Prostate gland (tissue), 2 donors: ENCODE results near the gene USP11. TPM values are rescaled to one million over a fixed set of nuclear protein-coding genes. Genes with fewer than 3 reads are reported as not detected.

Experiments used
- DNase-seq: peaks from one replicate; pipeline ENCODE4 v3.0.0-alpha.2; 2019; ENCODE audit warnings: low spot score
- H3K27ac ChIP-seq, 2 donors: fragments of 200-600 bp; sonication (generic); 2 replicates each; pipeline ENCODE4 v1.5.1; 2017 to 2019
- H3K27me3 ChIP-seq: fragments of 200-600 bp; sonication (generic); replicated peaks from 2 replicates; pipeline ENCODE4 v1.5.1; 2019; ENCODE audit not compliant: insufficient read depth
- H3K36me3 ChIP-seq, 2 donors: fragments of 200-600 bp; sonication (generic); 1 replicate in 1 of 2; 2 replicates in 1 of 2; pipeline versions ENCODE4 v1.5.1 to v1.8.1; 2017 to 2019
- H3K4me1 ChIP-seq: fragments of 200-600 bp; sonication (generic); replicated peaks from 2 replicates; pipeline ENCODE4 v1.5.1; 2019
- H3K4me3 ChIP-seq, 2 donors: fragments of 200-600 bp; sonication (generic); 2 replicates each; pipeline ENCODE4 v1.5.1; 2017 to 2019
- H3K9me3 ChIP-seq: fragments of 200-600 bp; sonication (generic); 2 replicates; pipeline ENCODE4 v1.5.1; 2017
- CTCF ChIP-seq, 4 experiments: fragments of 200-600 bp in 2 of 4; fragments of 450-650 bp in 2 of 4; sonication (generic) in 2 of 4; IDR thresholded peaks; 1 replicate in 3 of 4; 2 replicates in 1 of 4; pipeline ENCODE4 v1.5.1; 2016 to 2019; ENCODE audit warnings: antibody characterized with exemption in 4 of 4, mild to moderate bottlenecking in 2 of 4, moderate library complexity in 2 of 4
- POLR2A ChIP-seq: fragments of 450-650 bp; IDR thresholded peaks from one replicate; pipeline ENCODE4 v1.6.1; 2016; ENCODE audit warnings: antibody characterized with exemption, mild to moderate bottlenecking
- POLR2AphosphoS5 ChIP-seq: sonication (generic); formaldehyde crosslinking; IDR thresholded peaks from one replicate; pipeline ENCODE4 v1.6.1; 2017; ENCODE audit warnings: antibody characterized with exemption
- WGBS: methylation state at CpG from one replicate; pipeline ENCODE4 v1.1.5; 2018; 5-methylcytosine and 5-hydroxymethylcytosine counted together
- intact Hi-C: fragments of 100-400 bp; cut with DNase I; formaldehyde crosslinking; loops from one replicate; pipeline ENCODE4 v1.14.2; 2022
- total RNA-seq, 2 donors: library from RNA; depleted of rRNA; stranded (reverse); fragments of >200 nt; gene quantifications; one replicate each; pipeline ENCODE4 v1.1.0, GENCODE V29; 2016

The USP11 gene
- total RNA-seq, 2 donors from 2014 or later = 43.3 to 124 TPM

DNA sequence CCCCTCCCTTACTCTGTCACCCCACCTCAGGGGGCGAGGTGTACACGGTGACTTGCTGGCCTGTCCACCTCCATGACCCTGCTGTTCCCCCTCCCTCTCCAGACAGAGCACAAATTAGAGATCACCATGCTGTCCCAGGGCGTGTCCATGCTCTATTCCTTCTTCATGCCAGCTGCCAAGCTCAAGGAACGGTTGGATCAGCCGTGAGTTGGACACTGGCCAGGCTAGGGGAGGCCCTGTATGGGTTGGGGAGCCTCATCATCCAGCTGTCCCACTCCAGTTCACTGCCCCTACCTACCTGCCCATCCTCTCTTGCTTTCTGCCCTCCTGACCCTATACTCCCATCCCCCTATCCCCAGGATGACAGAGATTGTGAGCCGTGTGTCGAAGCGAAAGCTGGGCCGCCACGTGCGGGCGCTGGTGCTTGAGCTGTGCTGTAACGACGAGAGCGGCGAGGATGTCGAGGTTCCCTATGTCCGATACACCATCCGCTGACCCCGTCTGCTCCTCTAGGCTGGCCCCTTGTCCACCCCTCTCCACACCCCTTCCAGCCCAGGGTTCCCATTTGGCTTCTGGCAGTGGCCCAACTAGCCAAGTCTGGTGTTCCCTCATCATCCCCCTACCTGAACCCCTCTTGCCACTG is 18.3 kb upstream of the USP11 start:
- TF ChIP-seq CTCF (IDR thresholded peaks at IDR 0.05) = no peak
- no peaks in the 10 kb centered on the region for H3K27me3 ChIP-seq
- H3K36me3 ChIP-seq = no peaks in the 10 kb centered on the region
- intact Hi-C loops = loop anchor here (5.0 kb wide), 1 partner anchor 148 kb away; no protein-coding TSS in a partner anchor
- H3K4me1 ChIP-seq = no peaks in the 10 kb centered on the region
- 78% methylated on average over 20 of the region's 20 CpGs for WGBS
- no peak overlapping the region for H3K27ac ChIP-seq
- no peak overlapping the region for H3K4me3 ChIP-seq
- no peaks in the 10 kb centered on the region for H3K9me3 ChIP-seq
- no peak for DNase-seq

- Histone ChIP-seq H3K27me3 (no peaks in the 10 kb centered on the region), H3K4me1 (no peaks in the 10 kb centered on the region), H3K27ac (peak overlapping the region in 1 of 2 donors; percentile 97), H3K9me3 (no peaks in the 10 kb centered on the region), H3K4me3 (no peak overlapping the region), H3K36me3 (no peaks in the 10 kb centered on the region)
- TF ChIP-seq CTCF (IDR thresholded peaks at IDR 0.05) = no peak
- no peak for TF ChIP-seq POLR2AphosphoS5
- no peak for TF ChIP-seq POLR2A
- intact Hi-C loops = loop anchor here (5.0 kb wide), 1 partner anchor 147 kb away; no protein-coding TSS in a partner anchor
- DNase-seq = no peak
- WGBS = 60% methylated on average over 9 of the region's 12 CpGs
Measured at GRCh38 chrX:47215291-47215900, 17.4 kb upstream of the USP11 start.

- no peaks in the 10 kb centered on the region for H3K9me3 ChIP-seq
- 64% methylated on average over 8 of the region's 8 CpGs for WGBS
- DNase-seq = no peak
- TF ChIP-seq POLR2A (no peak), POLR2AphosphoS5 (no peak), CTCF (IDR thresholded peaks at IDR 0.05) (no peak)
- no peak overlapping the region for H3K4me3 ChIP-seq
- no peaks in the 10 kb centered on the region for H3K4me1 ChIP-seq
- no peaks in the 10 kb centered on the region for H3K36me3 ChIP-seq
- intact Hi-C loops = loop anchor here (5.0 kb wide), 1 partner anchor 146 kb away; no protein-coding TSS in a partner anchor
- peak overlapping the region; percentile 84 to 97 for H3K27ac ChIP-seq
- H3K27me3 ChIP-seq = no peaks in the 10 kb centered on the region
Measured at GRCh38 chrX:47216393-47216925, 16.4 kb upstream of the USP11 start.

- H3K9me3 ChIP-seq = no peaks in the 10 kb centered on the region
- intact Hi-C loops = loop anchor here (5.0 kb wide), 1 partner anchor 145 kb away; no protein-coding TSS in a partner anchor
- H3K27me3 ChIP-seq = no peaks in the 10 kb centered on the region
- TF ChIP-seq CTCF (IDR thresholded peaks at IDR 0.05) (no peak), POLR2A (no peak), POLR2AphosphoS5 (no peak)
- WGBS = under 1% methylated on average over 22 of the region's 22 CpGs
- DNase-seq = peak; percentile 8
- no peaks in the 10 kb centered on the region for H3K36me3 ChIP-seq
- no peaks in the 10 kb centered on the region for H3K4me1 ChIP-seq
- H3K27ac ChIP-seq = peak overlapping the region; percentile 84 to 97
- peak overlapping the region; percentile 7 to 10 for H3K4me3 ChIP-seq
Measured at GRCh38 chrX:47217121-47217851, 15.5 kb upstream of the USP11 start.
